GM21423 (cell line): ENCODE measurements around the gene PCBP3.

ENCODE experiments used
- ATAC-seq: cut with Tn5 transposase; IDR thresholded peaks from one replicate; pipeline ENCODE4 v1.9.1; 2021; ENCODE audit warnings: mild to moderate bottlenecking, moderate library complexity; ENCODE audit not compliant: unreplicated experiment

Gene PCBP3

DNA sequence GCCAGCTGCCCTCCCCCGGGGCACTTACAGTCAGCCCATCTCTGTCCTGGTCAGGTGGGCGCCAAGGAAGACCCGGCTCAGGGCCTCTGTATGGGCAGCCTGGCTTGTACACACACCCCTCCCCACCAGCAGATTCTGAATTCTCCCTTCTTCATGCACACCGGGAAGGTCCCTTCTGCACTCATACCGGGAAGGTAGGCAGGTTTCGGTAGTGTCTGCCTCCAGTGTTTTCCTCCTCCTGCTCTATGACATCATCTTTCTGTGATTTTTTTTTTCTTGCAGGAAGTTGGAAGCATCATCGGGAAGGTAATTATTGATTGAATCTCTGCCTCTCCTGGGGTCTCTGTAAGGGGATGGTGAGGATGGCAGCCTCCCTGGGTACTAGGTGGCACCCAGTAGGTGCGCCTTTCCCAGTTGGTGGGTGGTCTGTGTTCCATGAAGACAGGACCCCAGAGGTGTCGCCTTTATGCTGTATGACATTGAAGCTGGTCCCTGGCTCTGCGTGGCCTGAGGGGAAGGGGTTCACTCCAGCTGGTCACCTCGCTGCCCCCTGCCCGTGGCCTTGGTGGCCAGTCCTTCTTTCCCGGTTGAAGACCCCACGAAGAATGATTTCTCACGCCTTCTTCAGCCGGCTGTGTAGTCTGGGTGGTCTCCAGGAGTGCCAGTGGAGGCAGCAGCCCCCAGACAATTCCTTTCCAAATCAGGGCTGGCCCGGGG is 255.9 kb downstream of the PCBP3 start:
- no peak for ATAC-seq

DNA sequence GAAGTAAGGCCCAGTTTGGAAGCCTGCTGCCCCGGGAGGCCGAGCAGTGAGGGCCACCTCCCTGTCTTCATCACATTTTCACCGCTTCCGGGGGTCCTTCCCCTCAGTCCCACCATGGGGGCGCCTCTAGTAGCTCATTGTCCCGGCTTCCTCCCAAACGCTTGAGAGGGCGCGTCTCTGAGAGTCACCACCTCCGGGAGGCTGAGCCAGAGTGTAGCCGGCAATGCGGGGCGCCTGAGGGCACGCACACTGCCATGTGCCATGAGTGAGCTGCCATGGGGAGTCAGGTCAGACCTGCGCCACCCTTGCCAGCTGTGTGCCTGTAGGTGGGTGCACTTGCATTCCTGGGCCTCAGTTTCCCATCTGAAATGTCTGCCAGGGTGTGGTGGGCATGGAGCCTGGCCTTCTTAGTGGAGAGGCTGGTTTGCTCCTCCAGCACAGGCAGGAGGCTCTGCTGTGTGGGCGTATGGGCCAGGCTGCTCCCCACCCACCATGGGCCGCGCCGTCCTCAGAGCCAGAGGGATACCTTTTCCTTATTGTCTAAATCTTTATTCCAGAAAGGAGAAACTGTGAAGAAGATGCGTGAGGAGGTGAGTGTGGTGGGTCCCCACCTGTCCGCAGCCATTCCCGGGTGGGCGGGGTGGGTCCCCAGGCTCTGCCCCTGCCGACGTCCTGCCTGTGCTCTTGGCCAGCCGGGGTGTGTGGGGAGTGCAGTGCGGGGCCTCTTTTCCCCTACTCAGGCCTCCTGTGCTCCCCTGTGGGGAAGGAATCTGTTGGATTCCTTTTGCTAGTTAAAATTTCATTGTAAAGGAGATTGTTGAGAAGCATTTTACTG is 256.7 kb downstream of the PCBP3 start:
- no peak for ATAC-seq

DNA sequence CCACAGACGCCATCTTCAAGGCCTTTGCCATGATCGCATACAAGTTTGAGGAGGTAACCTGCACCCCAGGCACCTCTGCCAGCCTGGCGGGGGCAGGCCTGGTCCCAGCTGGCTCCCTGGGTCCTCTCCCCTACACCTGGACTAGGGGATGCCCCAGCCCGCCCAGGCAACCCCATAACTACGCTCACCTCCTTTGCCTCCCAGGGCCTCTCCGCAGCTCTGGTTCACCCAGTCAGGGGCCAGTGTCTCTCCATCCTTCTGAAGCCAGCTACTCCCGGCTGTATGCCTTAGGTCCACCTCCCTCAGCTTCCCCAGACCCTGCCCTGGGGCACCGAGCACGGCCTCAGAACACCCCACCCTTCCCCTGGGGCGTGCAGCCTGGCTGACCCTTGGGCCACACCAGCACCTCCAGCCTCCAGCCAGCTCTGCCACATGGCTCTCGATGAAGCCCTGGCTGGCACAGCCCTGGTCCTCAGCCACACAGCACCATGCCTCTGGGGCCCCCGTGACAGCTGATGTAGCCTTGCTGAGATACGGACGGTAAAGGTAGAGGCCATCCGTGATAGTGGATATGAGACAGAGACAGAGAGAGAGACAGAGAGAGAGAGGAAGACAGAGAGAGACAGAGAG is 257.7 kb downstream of the PCBP3 start:
- ATAC-seq, result no peak

DNA sequence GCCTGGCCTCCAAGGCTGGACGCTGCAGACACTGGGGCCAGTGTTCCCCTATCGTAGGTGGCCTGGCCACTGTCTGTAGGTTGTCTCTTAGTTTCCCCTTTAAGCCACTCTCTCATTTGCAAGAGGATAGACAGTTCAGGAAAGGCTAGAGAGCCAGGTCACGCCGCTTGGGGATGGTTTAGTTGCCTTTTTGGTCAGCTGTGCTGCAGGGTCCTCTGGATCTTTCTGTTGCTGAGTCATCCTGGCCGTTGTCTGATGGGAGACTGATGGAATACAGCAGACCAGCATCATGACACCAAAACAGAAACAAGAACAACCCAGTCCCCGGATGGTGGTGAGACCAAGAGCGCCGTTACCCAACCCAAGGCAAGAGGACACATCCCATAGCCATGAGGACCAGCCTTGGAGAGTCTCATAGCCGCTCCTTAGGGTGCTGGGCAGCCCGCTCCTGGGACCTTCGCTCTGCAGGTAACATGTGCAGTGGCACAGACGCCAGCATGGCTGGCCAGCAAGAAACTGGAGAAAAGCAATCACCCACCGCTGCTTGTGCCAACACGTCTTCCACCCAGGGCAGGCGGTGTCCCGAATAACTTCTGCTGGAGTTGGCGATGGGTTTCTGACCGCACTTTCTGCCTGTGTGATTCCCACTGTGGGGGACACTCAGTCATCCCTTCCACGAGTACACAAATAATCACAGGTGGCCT is 258.9 kb downstream of the PCBP3 start:
- ATAC-seq, result no peak

DNA sequence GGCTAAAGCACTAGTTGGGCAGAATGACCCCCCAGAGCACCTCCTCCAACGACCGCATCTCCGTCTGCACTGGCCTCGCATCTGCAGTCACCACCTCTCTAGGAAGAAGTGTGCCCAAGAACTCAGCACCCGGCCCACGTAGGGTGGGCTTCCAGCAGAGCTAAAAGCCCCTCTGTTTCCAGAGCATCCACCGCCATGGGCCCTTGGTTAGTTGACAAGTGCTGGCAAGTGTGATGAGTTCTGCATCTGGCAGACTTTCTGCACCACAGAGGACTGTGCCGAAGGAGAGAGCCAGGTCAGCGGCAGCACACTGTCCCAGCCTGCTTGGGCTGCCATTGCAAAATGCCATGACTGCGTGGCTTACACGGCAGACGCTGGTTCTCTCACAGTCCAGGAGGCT is 261.7 kb downstream of the PCBP3 start:
- no peak for ATAC-seq

DNA sequence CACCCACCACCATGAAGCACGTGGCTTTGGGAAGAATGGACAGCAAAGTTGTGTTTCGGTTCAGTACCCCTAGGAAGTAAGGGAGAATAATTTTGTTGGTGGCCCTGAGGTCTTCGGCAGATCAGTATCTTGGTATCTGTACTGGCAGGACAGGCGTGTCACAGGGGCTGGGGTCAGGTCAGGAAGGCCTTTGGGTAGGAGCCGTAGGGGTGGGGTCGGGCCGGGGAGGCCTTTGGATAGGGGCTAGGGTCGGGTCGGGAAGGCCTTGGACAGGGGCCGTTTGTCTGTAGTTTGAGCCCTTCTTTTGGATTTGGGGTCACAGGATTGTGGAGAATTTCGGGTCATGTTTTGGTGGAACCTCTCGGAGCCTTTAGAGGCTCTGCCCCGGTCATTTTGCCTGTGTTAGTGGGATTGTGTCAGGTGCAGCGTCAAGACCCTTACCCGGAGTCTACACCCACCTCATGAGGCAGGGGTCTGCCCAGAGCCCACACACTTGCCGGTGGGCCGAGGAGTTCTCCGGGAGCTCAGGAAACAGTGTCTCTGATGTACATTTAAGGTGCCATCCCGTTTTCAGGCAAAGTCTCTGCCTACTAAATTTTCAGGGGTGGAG is 262.8 kb downstream of the PCBP3 start:
- ATAC-seq, result no peak

DNA sequence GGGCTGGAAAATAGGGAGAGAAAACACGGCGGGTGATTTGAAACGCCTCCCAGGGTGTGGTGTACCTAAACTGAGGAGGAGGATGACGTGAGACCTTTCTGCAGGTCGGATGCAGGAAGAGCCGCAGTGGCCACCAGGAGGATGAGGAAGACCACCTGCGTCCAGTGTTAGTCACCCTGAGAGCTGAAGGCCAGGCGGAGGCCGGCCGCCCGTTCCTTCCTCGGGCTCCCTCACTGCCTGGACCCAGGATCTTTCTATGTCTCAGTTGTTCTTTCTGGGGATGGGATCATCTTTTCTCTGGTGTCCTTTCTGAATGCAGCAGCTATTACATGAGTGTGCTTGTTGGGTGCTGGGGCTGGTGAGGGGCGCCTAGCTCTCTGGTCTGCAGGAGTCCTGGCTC is 263.3 kb downstream of the PCBP3 start:
- no peak for ATAC-seq

DNA sequence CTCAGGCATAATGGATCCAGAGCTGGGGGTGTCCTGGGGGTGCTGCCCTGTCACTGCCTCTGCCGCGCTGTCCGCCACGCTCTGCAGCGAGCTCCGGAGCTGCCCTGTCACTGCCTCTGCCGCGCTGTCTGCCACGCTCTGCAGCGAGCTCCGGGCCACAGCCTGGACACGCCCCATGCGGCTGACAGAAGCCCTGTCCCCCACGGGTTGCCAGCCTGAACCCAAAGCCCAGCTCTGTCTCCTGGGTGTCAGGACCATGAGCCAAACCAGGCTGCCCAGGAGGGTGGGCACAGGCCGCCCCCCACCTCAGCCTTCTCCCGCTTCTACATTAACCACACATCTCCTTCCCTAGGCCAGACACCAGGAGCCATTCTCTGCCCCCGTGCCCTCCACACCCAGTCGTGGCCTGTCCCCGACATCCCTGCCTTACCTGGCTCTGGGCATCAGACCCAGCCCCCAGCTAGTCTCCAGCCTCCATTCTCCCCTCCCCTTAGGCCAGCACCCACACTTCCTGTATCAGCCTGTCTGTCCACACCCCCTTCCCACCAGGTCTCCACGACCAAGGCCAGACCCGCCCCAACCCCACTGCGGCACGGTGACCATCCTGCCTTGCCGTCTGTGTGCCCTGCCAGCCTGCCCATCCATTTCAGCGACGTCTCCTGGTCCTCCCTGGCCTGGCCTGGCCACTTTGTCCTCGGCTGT is 265.2 kb downstream of the PCBP3 start:
- no peak for ATAC-seq

DNA sequence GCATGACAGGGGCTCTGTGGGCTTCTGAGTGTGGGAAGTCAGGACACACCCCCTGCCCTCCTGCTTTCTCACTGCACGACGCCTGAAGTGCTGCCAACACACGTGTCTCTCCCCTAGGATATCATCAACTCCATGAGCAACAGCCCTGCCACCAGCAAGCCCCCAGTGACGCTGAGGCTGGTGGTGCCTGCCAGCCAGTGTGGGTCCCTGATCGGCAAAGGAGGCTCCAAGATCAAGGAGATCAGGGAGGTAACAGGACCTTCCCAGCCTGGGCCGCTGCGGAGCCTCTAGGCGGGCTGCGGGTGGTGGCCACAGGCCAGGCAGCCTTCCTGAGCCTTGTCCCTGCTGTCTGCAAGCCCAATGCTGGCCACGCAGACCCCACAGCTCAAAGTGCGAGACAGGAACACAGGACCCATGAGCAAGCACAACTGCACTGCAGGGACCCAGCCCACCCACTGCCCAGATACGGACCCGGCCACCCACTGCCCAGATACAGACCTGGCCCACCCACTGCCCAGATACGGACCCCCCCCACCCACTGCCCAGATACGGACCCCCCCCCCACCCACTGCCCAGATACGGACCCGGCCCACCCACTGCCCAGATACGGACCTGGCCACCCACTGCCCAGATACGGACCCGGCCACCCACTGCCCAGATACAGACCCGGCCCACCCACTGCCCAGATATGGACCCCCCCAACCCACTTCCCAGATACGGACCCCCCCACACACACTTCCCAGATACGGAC is 265.9 kb downstream of the PCBP3 start:
- ATAC-seq, result no peak

DNA sequence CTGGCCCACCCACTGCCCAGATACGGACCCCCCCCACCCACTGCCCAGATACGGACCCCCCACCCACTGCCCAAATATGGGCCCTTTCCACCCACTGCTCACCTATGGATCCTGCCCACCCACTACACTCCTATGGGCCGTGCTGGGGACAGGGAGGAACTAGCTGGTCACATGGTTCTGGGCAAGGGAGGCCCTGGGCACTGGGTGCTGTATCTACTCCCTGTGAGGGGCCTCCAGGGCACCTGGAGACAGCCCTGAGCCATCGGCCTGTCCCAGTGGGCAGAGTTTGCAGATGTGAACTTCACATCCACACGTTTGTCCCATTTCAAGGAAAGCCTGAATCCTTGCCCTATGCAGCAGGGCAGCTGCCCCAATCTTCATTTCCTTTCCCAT is 266.6 kb downstream of the PCBP3 start:
- ATAC-seq, result no peak

DNA sequence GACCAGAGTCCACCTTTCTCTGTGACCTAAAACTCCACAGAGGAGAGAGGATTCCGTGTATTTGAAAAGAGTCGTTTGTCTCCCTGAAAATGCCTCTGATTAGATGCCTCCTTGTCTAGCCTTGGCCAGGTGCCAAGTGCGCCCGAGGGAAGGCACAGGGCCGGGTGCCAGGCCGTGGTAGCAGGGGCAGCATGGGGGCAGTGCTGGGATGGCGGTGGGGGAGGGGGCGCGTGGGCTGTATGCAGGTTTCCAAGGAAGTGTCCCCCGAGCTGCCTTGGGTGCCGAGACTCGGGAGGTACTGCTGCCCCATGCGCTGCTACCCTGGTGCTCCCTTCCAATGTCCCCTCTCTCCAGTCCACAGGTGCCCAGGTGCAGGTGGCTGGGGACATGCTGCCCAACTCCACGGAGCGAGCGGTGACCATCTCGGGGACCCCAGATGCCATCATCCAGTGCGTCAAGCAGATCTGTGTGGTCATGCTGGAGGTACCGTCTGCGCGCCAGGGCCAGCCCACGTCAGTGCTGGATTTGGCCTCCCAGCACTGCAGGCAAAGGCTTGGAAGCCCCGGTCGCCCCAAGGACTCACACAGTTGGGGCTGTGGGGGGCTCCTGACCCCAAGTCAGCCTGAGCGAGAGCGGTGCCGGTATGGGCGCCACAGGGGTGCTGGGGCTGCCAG is 267.2 kb downstream of the PCBP3 start:
- no peak for ATAC-seq

DNA sequence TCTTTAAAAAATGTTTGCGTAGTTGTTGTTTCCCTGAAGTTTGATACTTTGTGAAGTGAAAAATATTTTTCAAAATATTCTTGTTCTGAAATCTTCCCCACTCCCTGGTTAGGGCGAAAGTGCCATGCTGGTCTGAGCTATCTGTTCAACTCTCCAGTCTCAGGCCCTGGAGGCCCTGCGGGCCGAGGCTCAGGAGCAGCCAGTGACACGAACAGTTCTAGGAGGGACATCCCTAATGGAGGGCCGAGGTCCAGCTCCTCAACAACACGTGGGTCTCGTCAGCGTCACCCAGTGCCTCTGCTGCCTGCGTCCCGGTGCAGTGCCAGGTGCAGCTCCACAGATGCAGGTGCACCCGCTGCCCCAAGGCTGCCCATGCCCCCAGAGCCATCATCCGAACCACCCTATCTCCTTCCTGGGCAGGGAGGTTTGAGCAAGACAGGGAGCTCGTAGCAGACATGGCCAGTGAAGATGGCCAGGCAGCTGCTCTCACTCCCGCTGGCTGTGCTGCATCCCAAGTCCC is 268.3 kb downstream of the PCBP3 start:
- no peak for ATAC-seq

DNA sequence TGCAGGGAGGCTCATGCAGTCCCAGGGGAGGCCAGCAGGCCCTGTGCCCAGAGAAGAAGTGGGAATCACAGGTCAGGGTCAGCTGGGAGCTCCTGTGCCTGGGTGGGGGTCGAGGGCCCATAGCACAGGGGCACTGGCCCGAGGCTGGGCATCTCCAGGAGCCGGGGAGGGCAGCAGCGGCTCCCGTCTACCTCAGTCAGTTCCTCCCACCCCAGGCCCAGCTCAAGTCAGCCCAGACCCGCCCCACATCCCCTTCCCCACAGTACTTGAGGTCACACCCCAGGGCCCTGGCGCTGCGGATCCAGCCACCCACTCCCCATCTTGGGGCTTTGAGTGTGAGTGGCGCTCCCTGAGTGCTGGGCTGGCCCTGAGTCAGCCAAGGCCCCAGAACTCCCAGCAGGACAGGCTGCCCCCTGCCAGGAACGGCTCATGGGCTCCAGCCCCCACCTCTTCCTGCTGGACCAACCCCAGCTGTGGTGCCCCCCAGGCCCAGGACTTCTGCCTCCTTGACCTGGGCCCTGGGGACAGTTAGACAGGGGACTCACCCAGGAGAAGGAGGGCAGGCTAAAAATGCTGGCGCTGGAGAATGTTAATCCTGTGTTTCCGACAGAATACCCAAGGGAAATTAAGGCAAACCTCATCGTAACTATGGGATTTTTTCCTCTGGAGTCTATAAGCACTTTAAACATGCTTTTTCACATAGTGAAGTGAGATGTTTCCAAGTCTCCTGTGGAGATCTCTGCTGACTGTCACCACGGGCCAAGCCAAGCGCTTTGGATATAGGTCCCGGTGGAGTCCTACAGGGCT is 269.3 kb downstream of the PCBP3 start:
- ATAC-seq, result no peak

DNA sequence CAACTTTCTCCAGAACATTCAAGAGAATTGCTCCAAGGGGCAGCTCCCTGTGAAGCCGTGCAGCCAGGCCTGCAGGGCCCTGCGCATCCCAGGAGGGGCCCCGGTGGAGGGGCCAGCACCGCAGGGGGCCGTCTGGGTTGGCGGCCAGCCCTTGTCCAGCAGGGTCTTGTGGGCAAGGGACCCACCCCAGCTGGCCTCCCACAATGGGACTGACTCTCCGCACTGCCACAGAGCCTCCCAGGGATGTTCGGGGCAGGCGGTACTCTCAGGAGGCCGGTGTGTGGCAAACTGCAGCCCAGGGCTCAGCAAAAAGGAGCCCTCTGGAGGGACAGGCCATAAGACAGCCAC is 269.9 kb downstream of the PCBP3 start:
- no peak for ATAC-seq

DNA sequence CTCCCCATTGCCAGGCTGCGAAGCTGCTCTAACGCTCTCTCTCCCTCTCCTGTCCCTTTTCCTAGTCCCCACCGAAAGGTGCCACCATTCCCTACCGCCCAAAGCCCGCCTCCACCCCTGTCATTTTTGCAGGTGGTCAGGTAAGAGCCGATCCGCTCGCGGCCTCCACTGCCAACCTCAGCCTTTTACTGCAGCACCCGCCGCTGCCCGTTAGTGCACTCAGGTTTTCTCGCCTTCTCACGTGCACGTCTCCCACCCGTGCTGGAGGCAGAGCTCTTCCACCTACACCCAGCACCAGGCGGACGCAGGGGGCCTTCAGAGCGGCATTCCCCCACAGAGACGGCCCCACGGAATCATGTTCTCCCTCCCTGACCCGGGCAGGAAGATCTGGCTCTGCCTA is 270.4 kb downstream of the PCBP3 start:
- no peak for ATAC-seq

DNA sequence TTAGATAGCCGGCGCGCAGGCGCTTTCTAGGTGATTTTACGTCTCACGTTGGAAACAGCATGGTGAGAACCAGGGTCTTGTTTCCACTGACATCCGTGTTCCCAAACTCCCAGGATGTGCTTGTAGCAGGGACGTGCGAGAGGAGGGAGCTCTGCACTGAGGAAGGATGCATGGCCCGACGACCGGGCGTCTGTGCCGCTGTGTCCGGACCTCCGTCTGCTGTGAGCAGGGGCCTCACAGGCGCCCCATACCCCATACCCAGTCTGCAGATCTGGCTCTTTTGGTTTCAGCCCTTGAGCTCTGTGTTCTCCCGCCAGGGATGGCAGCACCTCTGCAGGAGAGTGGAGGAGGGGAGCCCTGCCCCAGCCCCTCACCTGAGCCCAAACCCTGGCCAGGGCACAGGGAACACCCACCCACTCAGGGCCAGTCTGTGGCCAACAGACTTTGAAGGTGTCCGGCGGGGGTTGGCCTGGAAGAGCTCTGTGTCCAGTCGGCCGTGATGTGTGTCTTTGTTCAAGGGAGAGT is 270.9 kb downstream of the PCBP3 start:
- no peak for ATAC-seq

DNA sequence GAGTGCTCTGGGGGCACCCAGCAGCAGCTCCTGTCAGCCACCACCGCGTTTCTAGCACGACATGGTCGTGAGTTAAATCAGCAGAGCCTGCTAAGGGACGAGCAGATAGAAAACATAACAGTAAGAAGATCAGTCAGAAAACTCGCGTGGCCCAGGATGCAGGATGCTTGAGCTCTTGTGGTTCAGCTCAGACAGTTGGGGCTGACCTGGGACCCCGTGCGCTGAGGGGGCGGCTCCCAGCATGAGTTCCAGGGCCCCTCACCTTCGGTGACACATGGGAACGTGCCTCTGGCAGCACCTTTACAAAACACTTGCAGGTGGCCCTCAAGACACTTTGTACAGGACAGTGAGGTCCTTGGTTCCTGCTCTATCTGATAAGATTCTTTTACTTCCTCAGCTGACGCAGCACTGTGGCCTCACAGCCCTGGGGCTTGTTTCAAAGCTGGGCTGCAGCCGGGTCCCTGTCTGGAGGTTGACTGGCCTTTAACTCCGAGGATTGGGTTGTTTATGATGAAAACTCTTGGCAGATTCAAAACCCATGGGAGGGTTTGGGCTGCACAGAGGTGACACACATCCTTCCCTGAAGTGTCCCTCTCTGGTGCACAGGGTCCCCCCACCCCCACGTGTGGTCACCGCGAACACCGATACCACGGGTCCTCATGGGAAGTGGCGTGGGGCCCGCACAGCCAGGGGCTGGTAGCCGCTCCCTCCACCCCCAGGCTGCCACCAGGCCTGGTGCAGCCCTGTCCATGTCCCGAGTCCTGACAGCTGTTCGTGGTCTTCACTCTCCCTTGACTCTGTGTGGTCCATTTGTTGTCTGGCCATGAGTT is 272.7 kb downstream of the PCBP3 start:
- no peak for ATAC-seq
